Esophagus muscularis mucosa (tissue), 4 donors: ENCODE results near the gene SET. TPM values are rescaled to one million over a fixed set of nuclear protein-coding genes. Genes with fewer than 3 reads are reported as not detected.

ENCODE experiments used
- DNase-seq: peaks from one replicate; pipeline ENCODE4 v3.0.0-alpha.2; 2017; ENCODE audit errors: extremely low spot score
- H3K27ac ChIP-seq, 4 donors: fragments of 200-600 bp; sonication (generic); replicated peaks in 1 of 4; 1 replicate in 3 of 4; 2 replicates in 1 of 4; pipeline ENCODE4 v1.5.1; 2016 to 2019; ENCODE audit warnings: mild to moderate bottlenecking in 1 of 4
- H3K27me3 ChIP-seq, 4 donors: fragments of 200-600 bp; sonication (generic); one replicate each; pipeline versions ENCODE4 v1.5.1 to v1.6.0; 2016 to 2019
- H3K36me3 ChIP-seq, 4 donors: fragments of 200-600 bp; sonication (generic); one replicate each; pipeline ENCODE4 v1.5.1; 2016 to 2019
- H3K4me1 ChIP-seq, 4 donors: fragments of 200-600 bp; sonication (generic); one replicate each; pipeline ENCODE4 v1.5.1; 2016 to 2019
- H3K4me3 ChIP-seq, 4 donors: fragments of 200-600 bp; sonication (generic); 1 replicate in 2 of 4; 2 replicates in 2 of 4; pipeline ENCODE4 v1.5.1; 2016 to 2019; ENCODE audit warnings: mild to moderate bottlenecking in 4 of 4, moderate library complexity in 1 of 4
- H3K9me3 ChIP-seq, 4 donors: fragments of 200-600 bp; sonication (generic); 1 replicate in 3 of 4; 2 replicates in 1 of 4; pipeline ENCODE4 v1.5.1; 2016 to 2019
- EP300 ChIP-seq: sonication (generic); formaldehyde crosslinking; IDR thresholded peaks from one replicate; pipeline ENCODE4 v1.6.1; 2017; ENCODE audit warnings: antibody characterized with exemption
- POLR2A ChIP-seq: fragments of 450-650 bp; IDR thresholded peaks from one replicate; pipeline ENCODE4 v1.6.1; 2017; ENCODE audit warnings: antibody characterized with exemption, moderate library complexity, mild to moderate bottlenecking, low read depth
- POLR2AphosphoS5 ChIP-seq, 2 donors: sonication (generic); formaldehyde crosslinking; IDR thresholded peaks; one replicate each; pipeline ENCODE4 v1.6.1; 2017; ENCODE audit warnings: antibody characterized with exemption in 2 of 2
- WGBS: methylation state at CpG from one replicate; pipeline ENCODE4 v1.1.5; 2018; 5-methylcytosine and 5-hydroxymethylcytosine counted together
- intact Hi-C: fragments of 100-400 bp; cut with DNase I; formaldehyde crosslinking; loops from one replicate; pipeline ENCODE4 v1.15.1; 2023
- total RNA-seq, 4 donors: library from RNA; depleted of rRNA; stranded (reverse); fragments of >200 nt; gene quantifications; one replicate each; pipeline versions ENCODE4 v1.1.0 to v1.2.1, GENCODE V29; 2016
- TF ChIP-seq, protein P1 (sequence below), 3 experiments: fragments of 200-600 bp in 2 of 3; fragments of 450-650 bp in 1 of 3; sonication (generic) in 2 of 3; IDR thresholded peaks; one replicate each; pipeline ENCODE4 v1.5.1; 2017 to 2019; ENCODE audit warnings: antibody characterized with exemption in 3 of 3, mild to moderate bottlenecking in 2 of 3, moderate library complexity in 1 of 3

Gene SET
- total RNA-seq, 4 donors from 2014 or later = 170 to 239 (median 205) TPM

DNA sequence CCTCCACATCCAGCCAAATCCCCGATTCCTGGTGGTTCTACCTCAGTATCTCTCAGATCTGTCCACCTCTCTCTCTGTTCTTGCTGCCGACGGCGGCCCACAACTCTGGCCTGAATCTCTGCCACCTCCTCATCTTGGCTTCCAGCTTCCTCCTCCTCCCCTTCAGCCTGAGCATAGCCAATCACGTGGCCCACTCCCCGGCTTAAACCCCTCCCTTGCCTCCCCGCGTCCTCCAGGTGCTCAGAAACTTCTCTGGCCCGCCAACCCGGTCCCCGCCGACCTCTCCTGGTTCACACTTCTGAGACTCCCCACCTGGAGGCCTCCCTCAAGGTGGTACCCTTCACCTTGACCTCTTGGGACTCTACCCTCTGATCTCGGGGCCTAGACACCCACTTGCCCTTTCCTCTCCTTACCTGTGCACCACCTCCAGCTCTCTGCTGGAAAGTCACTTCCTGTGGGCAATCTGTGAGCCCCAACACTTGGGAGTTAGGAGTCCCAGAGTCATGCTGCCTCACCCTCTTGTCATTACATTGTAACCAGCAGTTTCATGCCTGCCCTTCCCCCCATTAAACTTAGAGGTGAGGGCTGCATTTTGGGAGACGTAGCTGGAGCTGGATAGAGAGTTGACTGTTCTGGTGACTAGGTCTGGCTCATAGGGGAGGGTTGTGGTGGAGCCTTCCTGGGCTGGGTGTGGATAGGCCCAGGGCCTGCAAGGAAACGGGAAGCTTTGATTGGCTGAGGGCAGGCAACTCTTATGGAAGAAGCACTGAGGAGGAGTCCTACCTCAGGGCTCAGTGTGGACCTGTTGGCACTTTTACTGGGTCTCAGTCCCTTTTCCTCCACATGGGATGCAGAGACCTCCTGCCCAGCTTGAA lies 4.5 kb upstream of the SET start:
- peak overlapping the region; percentile 67 to 77 (median 73) for H3K27ac ChIP-seq
- peaks cover 21 to 43% (median 34%) of the 10 kb centered on the region in 4 donors for H3K4me1 ChIP-seq
- H3K4me3 ChIP-seq = peak overlapping the region; percentile 54 to 62 (median 58)
- 15% methylated on average over 15 of the region's 15 CpGs for WGBS
- no peaks in the 10 kb centered on the region for H3K36me3 ChIP-seq
- H3K27me3 ChIP-seq = no peaks in the 10 kb centered on the region
- no peaks in the 10 kb centered on the region for H3K9me3 ChIP-seq
- no peak for DNase-seq
- intact Hi-C loops = loop anchor here (5.0 kb wide), 1 partner anchor 47 kb away; no protein-coding TSS in a partner anchor
- TF ChIP-seq POLR2A (no peak), POLR2AphosphoS5 (IDR thresholded peaks at IDR 0.05) (peak; percentile 49 to 61)

DNA sequence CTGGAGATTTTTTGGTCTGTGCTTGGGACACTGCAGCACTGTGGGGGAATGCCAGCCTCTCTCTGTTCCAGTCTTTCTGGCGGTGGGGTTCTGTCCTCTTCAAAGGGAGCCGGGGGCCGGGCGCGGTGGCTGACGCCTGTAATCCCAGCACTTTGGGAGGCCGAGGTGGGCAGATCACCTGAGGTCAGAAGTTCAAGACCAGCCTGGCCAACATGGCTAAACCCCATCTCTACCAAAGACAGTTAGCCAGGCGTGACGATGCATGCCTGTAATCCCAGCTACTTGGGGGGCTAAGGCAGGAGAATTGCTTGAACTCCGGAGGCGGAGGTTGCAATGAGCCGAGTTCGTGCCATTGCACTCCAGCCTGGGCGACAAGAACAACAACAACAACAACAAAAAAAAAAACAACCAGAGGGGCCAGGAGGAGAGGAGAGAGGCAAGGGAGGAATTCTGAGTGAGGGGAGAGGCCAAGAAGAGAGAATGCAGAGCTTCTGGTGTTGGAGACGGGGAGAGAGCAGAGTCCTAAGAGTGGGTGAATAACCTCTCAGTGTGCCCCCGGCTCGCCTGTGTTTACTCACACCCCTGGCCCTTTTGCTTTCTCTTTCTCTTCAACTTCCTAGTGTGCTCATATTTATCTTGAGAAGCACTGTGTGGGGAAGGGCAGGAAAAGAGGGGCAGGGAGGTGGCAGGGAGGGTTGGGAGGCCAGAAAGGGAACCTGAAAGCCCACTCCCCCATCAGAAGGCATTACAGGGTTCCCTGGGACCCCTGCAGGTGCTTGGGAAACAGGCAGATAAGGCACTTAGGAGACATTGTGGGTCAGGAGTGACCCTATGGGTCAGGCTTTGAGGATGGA lies 3.2 kb upstream of the SET start:
- intact Hi-C loops = no loop called here
- TF ChIP-seq EP300 (no peak), POLR2AphosphoS5 (IDR thresholded peaks at IDR 0.05) (no peak)
- TF ChIP-seq, protein P1, sequence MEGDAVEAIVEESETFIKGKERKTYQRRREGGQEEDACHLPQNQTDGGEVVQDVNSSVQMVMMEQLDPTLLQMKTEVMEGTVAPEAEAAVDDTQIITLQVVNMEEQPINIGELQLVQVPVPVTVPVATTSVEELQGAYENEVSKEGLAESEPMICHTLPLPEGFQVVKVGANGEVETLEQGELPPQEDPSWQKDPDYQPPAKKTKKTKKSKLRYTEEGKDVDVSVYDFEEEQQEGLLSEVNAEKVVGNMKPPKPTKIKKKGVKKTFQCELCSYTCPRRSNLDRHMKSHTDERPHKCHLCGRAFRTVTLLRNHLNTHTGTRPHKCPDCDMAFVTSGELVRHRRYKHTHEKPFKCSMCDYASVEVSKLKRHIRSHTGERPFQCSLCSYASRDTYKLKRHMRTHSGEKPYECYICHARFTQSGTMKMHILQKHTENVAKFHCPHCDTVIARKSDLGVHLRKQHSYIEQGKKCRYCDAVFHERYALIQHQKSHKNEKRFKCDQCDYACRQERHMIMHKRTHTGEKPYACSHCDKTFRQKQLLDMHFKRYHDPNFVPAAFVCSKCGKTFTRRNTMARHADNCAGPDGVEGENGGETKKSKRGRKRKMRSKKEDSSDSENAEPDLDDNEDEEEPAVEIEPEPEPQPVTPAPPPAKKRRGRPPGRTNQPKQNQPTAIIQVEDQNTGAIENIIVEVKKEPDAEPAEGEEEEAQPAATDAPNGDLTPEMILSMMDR (IDR thresholded peaks at IDR 0.05) = no peak
- no peak for DNase-seq
- peaks cover 28 to 51% (median 43%) of the 10 kb centered on the region in 4 donors for H3K4me1 ChIP-seq
- no peaks in the 10 kb centered on the region for H3K36me3 ChIP-seq
- WGBS = 79% methylated on average over 17 of the region's 17 CpGs
- H3K27me3 ChIP-seq = no peaks in the 10 kb centered on the region
- H3K27ac ChIP-seq = peak overlapping the region in 1 of 4 donors; percentile 77
- no peak overlapping the region for H3K4me3 ChIP-seq
- no peaks in the 10 kb centered on the region for H3K9me3 ChIP-seq

DNA sequence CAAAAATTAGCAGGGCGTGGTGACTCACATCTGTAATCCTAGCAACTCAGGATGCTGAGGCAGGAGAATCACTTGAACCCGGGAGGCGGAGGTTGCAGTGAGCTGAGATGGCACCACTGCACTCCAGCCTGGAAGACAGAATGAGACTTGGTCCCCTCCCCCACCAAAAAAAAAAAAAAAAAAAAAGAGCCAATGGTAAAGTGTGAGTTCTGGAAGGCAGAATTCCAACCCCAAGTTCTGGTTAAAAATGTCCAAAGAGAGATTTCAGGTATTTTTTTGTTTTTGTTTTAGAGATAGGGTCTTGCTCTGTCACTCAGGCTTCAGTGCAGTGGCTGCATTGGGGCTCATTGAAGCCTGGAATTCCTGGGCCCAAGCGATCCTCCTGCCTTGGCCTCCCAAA lies 1.6 kb upstream of the SET start:
- TF ChIP-seq EP300 (no peak), POLR2A (no peak), POLR2AphosphoS5 (IDR thresholded peaks at IDR 0.05) (no peak)
- TF ChIP-seq, protein P1 (IDR thresholded peaks at IDR 0.05) = no peak
- no peak overlapping the region for H3K27ac ChIP-seq
- H3K36me3 ChIP-seq = peaks cover 6 to 15% (median 14%) of the 10 kb centered on the region in 4 donors
- H3K9me3 ChIP-seq = no peaks in the 10 kb centered on the region
- DNase-seq = no peak
- H3K27me3 ChIP-seq = no peaks in the 10 kb centered on the region
- H3K4me1 ChIP-seq = peaks cover 35 to 59% (median 53%) of the 10 kb centered on the region in 4 donors
- no peak overlapping the region for H3K4me3 ChIP-seq
- WGBS = 90% methylated on average over 4 of the region's 4 CpGs
- intact Hi-C loops = no loop called here

DNA sequence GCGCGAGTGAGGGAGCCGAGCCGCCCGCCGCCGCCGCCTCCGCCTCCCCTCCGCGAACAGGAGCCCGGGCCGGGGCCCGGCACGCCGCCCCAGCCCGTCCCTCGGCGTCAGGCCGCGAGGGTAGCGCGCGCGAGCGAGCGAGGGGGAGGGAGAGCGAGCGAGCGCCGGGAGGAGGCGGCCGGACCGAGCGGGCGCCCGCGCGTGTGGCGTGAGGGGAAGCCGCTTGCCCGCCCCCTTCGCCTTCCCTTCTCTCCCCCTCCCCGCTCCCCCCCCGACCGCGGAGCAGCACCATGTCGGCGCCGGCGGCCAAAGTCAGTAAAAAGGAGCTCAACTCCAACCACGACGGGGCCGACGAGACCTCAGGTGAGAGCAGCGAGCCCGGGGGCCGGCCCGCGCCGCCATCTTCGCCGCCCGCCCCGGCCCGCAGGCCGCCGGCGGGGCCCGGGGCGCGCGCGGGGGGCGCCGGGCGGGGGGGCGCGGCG lies 312 bp downstream of the SET start:
- no peak for DNase-seq

More for the DNA sequence above, 312 bp downstream of the SET start:
- H3K4me3 ChIP-seq = peak overlapping the region; percentile 78 to 93 (median 90)
- peaks cover 24 to 34% (median 33%) of the 10 kb centered on the region in 4 donors for H3K36me3 ChIP-seq
- no peaks in the 10 kb centered on the region for H3K9me3 ChIP-seq
- no peaks in the 10 kb centered on the region for H3K27me3 ChIP-seq
- TF ChIP-seq, protein P1 (IDR thresholded peaks at IDR 0.05) = no peak
- TF ChIP-seq POLR2AphosphoS5 (IDR thresholded peaks at IDR 0.05) (no peak), POLR2A (no peak), EP300 (no peak)
- peak overlapping the region; percentile 92 to 98 (median 97) for H3K27ac ChIP-seq
- intact Hi-C loops = no loop called here
- 5% methylated on average over 4 of the region's 80 CpGs for WGBS
- peaks cover 24 to 44% (median 37%) of the 10 kb centered on the region in 4 donors for H3K4me1 ChIP-seq
